Endodermal cell (in vitro differentiated cells): ENCODE measurements around the gene PLA2G3. TPM values are rescaled to one million over a fixed set of nuclear protein-coding genes. Genes with fewer than 3 reads are reported as not detected.
A peak's percentile ranks its signal among the peaks of the same experiment; 100 is the strongest.

Experiments used
- DNase-seq: peaks from one replicate; pipeline ENCODE4 v3.0.0-alpha.2; 2017
- H3K27ac ChIP-seq: 2 replicates; pipeline ENCODE4 v1.5.1; 2013; ENCODE audit warnings: mild to moderate bottlenecking, low read depth, low read length, moderate library complexity
- H3K27me3 ChIP-seq: 2 replicates; pipeline ENCODE4 v1.6.1; 2013; ENCODE audit warnings: mild to moderate bottlenecking, low read length, moderate library complexity; ENCODE audit not compliant: insufficient read depth, control insufficient read depth, poor library complexity, severe bottlenecking
- H3K36me3 ChIP-seq: 2 replicates; pipeline ENCODE4 v1.7.0; 2013; ENCODE audit warnings: mild to moderate bottlenecking, low read length, moderate library complexity; ENCODE audit not compliant: control insufficient read depth, insufficient read depth
- H3K4me1 ChIP-seq: one replicate; pipeline ENCODE4 v1.7.0; 2013; ENCODE audit warnings: low read length; ENCODE audit not compliant: control insufficient read depth, insufficient read depth
- H3K4me3 ChIP-seq: 2 replicates; pipeline ENCODE4 v1.5.1; 2013; ENCODE audit warnings: mild to moderate bottlenecking, low read length, moderate library complexity
- H3K9ac ChIP-seq: 2 replicates; pipeline ENCODE4 v1.6.1; 2013; ENCODE audit warnings: mild to moderate bottlenecking, low read length, moderate library complexity; ENCODE audit not compliant: poor library complexity, severe bottlenecking; ENCODE audit errors: extremely low read depth
- H3K9me3 ChIP-seq: 2 replicates; pipeline ENCODE4 v1.6.1; 2013; ENCODE audit warnings: mild to moderate bottlenecking, low read length, moderate library complexity; ENCODE audit not compliant: control insufficient read depth
- H3K27ac Mint-ChIP-seq: 2 replicates; pipeline ENCODE4 v1.8.0; 2020; ENCODE audit warnings: mixed read lengths
- H3K27me3 Mint-ChIP-seq: 2 replicates; pipeline ENCODE4 v1.8.0; 2021; ENCODE audit warnings: mild to moderate bottlenecking, mixed read lengths; ENCODE audit not compliant: insufficient read depth
- H3K36me3 Mint-ChIP-seq: 2 replicates; pipeline ENCODE4 v1.8.0; 2020; ENCODE audit warnings: low read depth, mixed read lengths
- H3K4me1 Mint-ChIP-seq: 2 replicates; pipeline ENCODE4 v1.8.0; 2020; ENCODE audit warnings: mixed read lengths
- H3K4me3 Mint-ChIP-seq: 2 replicates; pipeline ENCODE4 v1.8.0; 2020; ENCODE audit warnings: mild to moderate bottlenecking, moderate library complexity, mixed read lengths
- H3K9me3 Mint-ChIP-seq: 2 replicates; pipeline ENCODE4 v1.8.0; 2020; ENCODE audit warnings: mild to moderate bottlenecking, mixed read lengths
- CTCF ChIP-seq: fragments of 200-600 bp; sonication (generic); conservative IDR thresholded peaks from 2 replicates; pipeline ENCODE4 v1.5.0; 2021; ENCODE audit warnings: antibody characterized with exemption, mild to moderate bottlenecking
- WGBS, 2 experiments: methylation state at CpG; one replicate each; pipeline versions ENCODE4 v1.1.5 to v1.1.7; 2013; ENCODE audit warnings: missing lambda C conversion rate in 2 of 2, mixed read lengths in 1 of 2; ENCODE audit not compliant: insufficient coverage in 1 of 2, insufficient read length in 1 of 2; 5-methylcytosine and 5-hydroxymethylcytosine counted together
- total RNA-seq, 2 donors: library from RNA; stranded (reverse); fragmentation: NEBNext Ultra II Directional in 1 of 2; extraction: Animal tissue kit (Norgen Biotek cat#: 25700) in 1 of 2; gene quantifications; 2 replicates in 1 of 2; 3 replicates in 1 of 2; pipeline ENCODE4 v1.2.1, GENCODE V29; 2021

PLA2G3 gene
- total RNA-seq, 2 donors from 2014 or later, result 4.1 to 4.6 TPM

DNA sequence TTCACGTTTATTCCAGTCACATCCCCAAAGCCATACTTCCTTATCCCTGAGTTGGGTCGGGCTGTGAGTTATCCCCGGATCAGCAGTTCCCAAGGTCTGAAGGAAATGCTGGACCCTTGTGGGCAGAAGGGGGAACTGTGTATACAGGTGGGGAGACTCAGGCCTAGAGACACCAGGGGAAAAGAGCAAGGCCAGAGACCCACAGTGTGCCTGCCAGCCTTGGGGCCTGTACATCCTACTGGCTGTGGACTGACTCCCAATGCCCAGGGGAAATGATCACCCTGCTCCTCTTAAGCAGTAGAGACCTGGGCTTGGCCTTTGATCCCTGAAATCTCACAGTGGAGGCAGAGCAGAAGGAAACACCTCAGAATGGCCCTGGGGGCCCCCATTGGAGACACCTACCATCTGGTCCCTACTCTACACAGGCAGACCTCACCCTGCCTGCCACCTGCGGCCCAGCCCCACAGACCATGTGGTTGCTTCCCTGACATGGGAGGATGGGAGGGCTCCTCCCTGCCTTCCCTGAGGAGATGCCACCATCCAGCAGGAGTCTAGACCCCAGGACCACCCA, 34.2 kb downstream of the PLA2G3 start:
- Histone ChIP-seq H3K4me3 (no peak overlapping the region), H3K36me3 (peaks cover 2% of the 10 kb centered on the region), H3K4me1 (no peaks in the 10 kb centered on the region), H3K27ac (no peak overlapping the region), H3K9me3 (no peaks in the 10 kb centered on the region), H3K27me3 (peaks cover 23% of the 10 kb centered on the region), H3K9ac (no peak overlapping the region)
- Mint-ChIP-seq H3K36me3 (no peaks in the 10 kb centered on the region), H3K27ac (no peak overlapping the region), H3K4me3 (peak overlapping the region; percentile 55), H3K9me3 (no peaks in the 10 kb centered on the region), H3K4me1 (peaks cover 5% of the 10 kb centered on the region), H3K27me3 (peaks cover 40% of the 10 kb centered on the region)
- TF ChIP-seq CTCF, result peak; percentile 33
- 87 to 91% methylated on average over 3 to 4 of the region's 4 CpGs for WGBS, 2 experiments
- DNase-seq, result peak; percentile 45

- H3K36me3 ChIP-seq, result peaks cover 4% of the 10 kb centered on the region
- TF ChIP-seq CTCF, result no peak
- WGBS, 2 experiments, result 77 to 90% methylated on average over 9 to 11 of the region's 11 CpGs
- H3K27me3 Mint-ChIP-seq, result peaks cover 40% of the 10 kb centered on the region
- H3K9me3 Mint-ChIP-seq, result no peaks in the 10 kb centered on the region
- no peaks in the 10 kb centered on the region for H3K9me3 ChIP-seq
- no peak overlapping the region for H3K4me3 ChIP-seq
- peaks cover 5% of the 10 kb centered on the region for H3K4me1 Mint-ChIP-seq
- H3K9ac ChIP-seq, result no peak overlapping the region
- no peaks in the 10 kb centered on the region for H3K4me1 ChIP-seq
- H3K27ac ChIP-seq, result no peak overlapping the region
- no peak overlapping the region for H3K4me3 Mint-ChIP-seq
- DNase-seq, result peak; percentile 47
- H3K27ac Mint-ChIP-seq, result no peak overlapping the region
- H3K27me3 ChIP-seq, result peaks cover 23% of the 10 kb centered on the region
- no peaks in the 10 kb centered on the region for H3K36me3 Mint-ChIP-seq
Observed at GRCh38 chr22:31105282-31105929, 34.9 kb downstream of the PLA2G3 start.

DNA sequence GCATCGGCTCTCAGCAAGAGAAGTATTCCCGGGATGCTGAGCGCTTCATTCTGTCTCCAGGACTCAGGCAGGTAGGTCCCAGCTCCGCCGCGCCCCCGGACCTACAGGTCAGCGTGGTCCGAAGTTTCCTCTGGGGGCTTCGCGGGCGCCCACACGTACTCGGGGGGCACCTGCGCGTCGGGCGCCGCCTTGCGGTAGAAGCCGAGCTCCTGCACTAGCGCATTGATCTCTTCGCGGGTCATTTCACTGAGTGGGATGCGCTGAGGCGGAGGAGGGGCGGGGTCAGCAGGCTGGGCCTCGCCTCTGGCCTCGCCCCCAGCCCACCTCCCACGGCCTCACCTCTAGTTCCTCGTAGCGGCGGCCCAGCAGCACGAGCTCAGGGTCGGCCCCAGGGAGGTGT, 35.4 kb downstream of the PLA2G3 start:
- Histone ChIP-seq H3K4me1 (no peaks in the 10 kb centered on the region), H3K27ac (no peak overlapping the region), H3K4me3 (no peak overlapping the region), H3K9ac (no peak overlapping the region), H3K9me3 (no peaks in the 10 kb centered on the region), H3K36me3 (peaks cover 4% of the 10 kb centered on the region), H3K27me3 (peaks cover 23% of the 10 kb centered on the region)
- H3K27me3 Mint-ChIP-seq, result peaks cover 40% of the 10 kb centered on the region
- peaks cover 5% of the 10 kb centered on the region for H3K4me1 Mint-ChIP-seq
- DNase-seq, result peak; percentile 95
- WGBS, 2 experiments, result 20 to 40% methylated on average over 14 to 35 of the region's 35 CpGs
- no peak overlapping the region for H3K27ac Mint-ChIP-seq
- no peaks in the 10 kb centered on the region for H3K9me3 Mint-ChIP-seq
- no peaks in the 10 kb centered on the region for H3K36me3 Mint-ChIP-seq
- peak; percentile 94 for TF ChIP-seq CTCF
- H3K4me3 Mint-ChIP-seq, result no peak overlapping the region
